Mesenchymal stem cell (in vitro differentiated cells and primary cell): ENCODE measurements around the gene ANKRD6. TPM values are rescaled to one million over a fixed set of nuclear protein-coding genes. Genes with fewer than 3 reads are reported as not detected.

Source experiments
- DNase-seq: peaks from one replicate; pipeline ENCODE4 v3.0.0-alpha.2; 2013
- H2AFZ ChIP-seq: one replicate; pipeline ENCODE4 v1.6.1; 2013; ENCODE audit warnings: low read depth, mild to moderate bottlenecking, control low read depth, inconsistent platforms, low read length, moderate library complexity
- H2AK5ac ChIP-seq: 2 replicates; pipeline ENCODE4 v1.6.1; 2013; ENCODE audit warnings: low read length, moderate library complexity, mild to moderate bottlenecking, inconsistent platforms; ENCODE audit not compliant: severe bottlenecking
- H2BK120ac ChIP-seq: one replicate; pipeline ENCODE4 v1.6.1; 2013; ENCODE audit warnings: low read depth, mild to moderate bottlenecking, inconsistent platforms, low read length, moderate library complexity
- H2BK12ac ChIP-seq, 2 experiments: one replicate each; pipeline ENCODE4 v1.6.1; 2013; ENCODE audit warnings: inconsistent platforms in 2 of 2, low read length in 2 of 2, mild to moderate bottlenecking in 2 of 2, moderate library complexity in 2 of 2, control low read depth in 1 of 2
- H2BK15ac ChIP-seq: one replicate; pipeline ENCODE4 v1.6.1; 2013; ENCODE audit warnings: mild to moderate bottlenecking, low read depth, inconsistent platforms; ENCODE audit not compliant: poor library complexity, severe bottlenecking
- H2BK5ac ChIP-seq: 2 replicates; pipeline ENCODE4 v1.6.1; 2013; ENCODE audit warnings: low read depth, mild to moderate bottlenecking, low read length, control low read depth, inconsistent platforms; ENCODE audit not compliant: poor library complexity, severe bottlenecking
- H3K14ac ChIP-seq, 2 experiments: one replicate each; pipeline ENCODE4 v1.6.1; 2013; ENCODE audit warnings: inconsistent platforms in 2 of 2, low read length in 2 of 2, control low read depth in 1 of 2, mild to moderate bottlenecking in 1 of 2, moderate library complexity in 1 of 2
- H3K18ac ChIP-seq, 2 experiments: one replicate each; pipeline ENCODE4 v1.6.1; 2013; ENCODE audit warnings: inconsistent platforms in 2 of 2, low read length in 2 of 2, control low read depth in 1 of 2, low read depth in 1 of 2, mild to moderate bottlenecking in 1 of 2
- H3K23ac ChIP-seq, 2 experiments: one replicate each; pipeline ENCODE4 v1.6.1; 2013; ENCODE audit warnings: inconsistent platforms in 2 of 2, low read length in 2 of 2, mild to moderate bottlenecking in 2 of 2, moderate library complexity in 2 of 2, control low read depth in 1 of 2
- H3K27ac ChIP-seq: 2 replicates; pipeline ENCODE4 v1.5.1; 2013; ENCODE audit warnings: mild to moderate bottlenecking, moderate library complexity, low read length, control low read depth, inconsistent platforms; ENCODE audit not compliant: poor library complexity, severe bottlenecking
- H3K27me3 ChIP-seq, 2 experiments: 2 replicates each; pipeline versions ENCODE4 v1.6.1 to v1.7.0; 2013; ENCODE audit warnings: low read length in 2 of 2, mild to moderate bottlenecking in 2 of 2, moderate library complexity in 2 of 2, control low read depth in 1 of 2, inconsistent platforms in 1 of 2; ENCODE audit not compliant: control insufficient read depth in 1 of 2, insufficient read depth in 1 of 2
- H3K36me3 ChIP-seq, 2 experiments: 2 replicates each; pipeline versions ENCODE4 v1.6.1 to v1.7.0; 2013; ENCODE audit warnings: low read length in 2 of 2, control low read depth in 1 of 2, inconsistent platforms in 1 of 2, low read depth in 1 of 2, mild to moderate bottlenecking in 1 of 2; ENCODE audit not compliant: insufficient read depth in 2 of 2, control insufficient read depth in 1 of 2
- H3K4ac ChIP-seq, 2 experiments: one replicate each; pipeline ENCODE4 v1.6.1; 2013; ENCODE audit warnings: inconsistent platforms in 2 of 2, low read length in 2 of 2, mild to moderate bottlenecking in 2 of 2, moderate library complexity in 2 of 2, control low read depth in 1 of 2, low read depth in 1 of 2
- H3K4me1 ChIP-seq: 2 replicates; pipeline ENCODE4 v1.6.1; 2013; ENCODE audit warnings: low read depth, low read length, control low read depth; ENCODE audit not compliant: control insufficient read depth, insufficient read depth
- H3K4me2 ChIP-seq: 2 replicates; pipeline ENCODE4 v1.6.1; 2013; ENCODE audit warnings: low read length, mild to moderate bottlenecking, inconsistent platforms; ENCODE audit not compliant: poor library complexity, severe bottlenecking
- H3K4me3 ChIP-seq, 2 experiments: 2 replicates each; pipeline versions ENCODE4 v1.5.1 to v1.7.0; 2013; ENCODE audit warnings: low read length in 2 of 2, mild to moderate bottlenecking in 2 of 2, control low read depth in 1 of 2, low read depth in 1 of 2; ENCODE audit not compliant: insufficient read depth in 1 of 2
- H3K79me1 ChIP-seq: replicated peaks from 2 replicates; pipeline ENCODE4 v1.6.1; 2013; ENCODE audit warnings: mild to moderate bottlenecking, control low read depth, low read length, inconsistent platforms; ENCODE audit not compliant: poor library complexity, severe bottlenecking
- H3K9ac ChIP-seq: 2 replicates; pipeline ENCODE4 v1.7.0; 2013; ENCODE audit warnings: mild to moderate bottlenecking, low read length, moderate library complexity
- H3K9me3 ChIP-seq: 2 replicates; pipeline ENCODE4 v1.7.0; 2013; ENCODE audit warnings: mild to moderate bottlenecking, low read length; ENCODE audit not compliant: control insufficient read depth
- H4K8ac ChIP-seq: one replicate; pipeline ENCODE4 v1.6.1; 2013; ENCODE audit warnings: inconsistent platforms, mild to moderate bottlenecking, low read length, moderate library complexity
- H4K91ac ChIP-seq: one replicate; pipeline ENCODE4 v1.6.1; 2013; ENCODE audit warnings: mild to moderate bottlenecking, low read length, inconsistent platforms
- WGBS: methylation state at CpG from one replicate; pipeline ENCODE4 v1.1.7; 2013; ENCODE audit warnings: mixed read lengths; 5-methylcytosine and 5-hydroxymethylcytosine counted together
- polyA plus RNA-seq, 2 experiments: library from polyadenylated mRNA; stranded (reverse); fragments of 200-250 nt; gene quantifications; one replicate each; pipeline ENCODE4 v1.2.3, GENCODE V29; 2013

ANKRD6 gene
- polyA plus RNA-seq (2013, experiment 1 of 2): 1.5 TPM
- polyA plus RNA-seq (2013, experiment 2 of 2): 1.5 TPM

DNA sequence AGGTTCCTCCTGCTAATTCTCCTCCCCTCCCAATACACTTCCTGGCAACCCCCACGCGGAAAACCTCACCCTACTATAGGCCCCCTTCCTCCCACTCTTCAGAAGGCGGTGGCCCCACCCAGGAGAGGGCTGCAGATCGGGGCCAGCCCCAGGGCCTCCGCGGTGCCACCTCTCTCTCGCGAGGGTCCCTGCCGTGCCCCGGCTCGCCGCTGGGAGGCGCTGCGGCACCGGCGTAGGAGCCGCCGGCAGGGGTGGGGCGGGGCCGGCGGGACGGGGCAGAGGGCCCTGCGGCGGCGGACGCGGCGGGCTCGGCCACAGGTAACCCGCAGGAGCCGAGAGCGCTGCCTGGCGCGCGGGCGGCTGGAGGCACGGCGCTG lies at the start of gene ANKRD6:
Gene ANKRD6 (plus strand): TSS at position 278 of the 377 bp plus-strand sequence. CDS start 133,825 bp downstream, outside the sequence.
- no peak within 1 kb of the TSS for H3K27ac ChIP-seq
- peak within 1 kb of the TSS; percentile 74 for H3K9ac ChIP-seq
- H4K8ac ChIP-seq: peak within 1 kb of the TSS; percentile 6
- no peaks in the 10 kb centered on the region for H3K9me3 ChIP-seq
- H3K18ac ChIP-seq: peak within 1 kb of the TSS in 1 of 2 experiments; percentile 68
- peak within 1 kb of the TSS in 1 of 2 experiments; percentile 48 for H2BK12ac ChIP-seq
- H2BK120ac ChIP-seq: no peak within 1 kb of the TSS
- no peaks in the 10 kb centered on the region for H3K36me3 ChIP-seq
- peaks cover 10% of the 10 kb centered on the region for H3K4me1 ChIP-seq
- peak within 1 kb of the TSS; percentile 89 for H2AFZ ChIP-seq
- H3K79me1 ChIP-seq: no peaks in the 10 kb centered on the region
- no peak within 1 kb of the TSS for H2BK5ac ChIP-seq
- H3K4ac ChIP-seq: no peak within 1 kb of the TSS
- peak within 1 kb of the TSS; percentile 77 for H2BK15ac ChIP-seq
- H2AK5ac ChIP-seq: no peak within 1 kb of the TSS
- peak within 1 kb of the TSS in 1 of 2 experiments; percentile 28 for H3K14ac ChIP-seq
- no peak within 1 kb of the TSS for H4K91ac ChIP-seq
- WGBS: under 1% methylated on average over 17 of the region's 38 CpGs
- peak; percentile 47 for DNase-seq
- H3K23ac ChIP-seq: no peak within 1 kb of the TSS
- peak within 1 kb of the TSS; percentile 80 to 81 for H3K4me3 ChIP-seq
- H3K27me3 ChIP-seq: peaks cover 11 to 13% of the 10 kb centered on the region in 2 experiments
- peak within 1 kb of the TSS; percentile 98 for H3K4me2 ChIP-seq

DNA sequence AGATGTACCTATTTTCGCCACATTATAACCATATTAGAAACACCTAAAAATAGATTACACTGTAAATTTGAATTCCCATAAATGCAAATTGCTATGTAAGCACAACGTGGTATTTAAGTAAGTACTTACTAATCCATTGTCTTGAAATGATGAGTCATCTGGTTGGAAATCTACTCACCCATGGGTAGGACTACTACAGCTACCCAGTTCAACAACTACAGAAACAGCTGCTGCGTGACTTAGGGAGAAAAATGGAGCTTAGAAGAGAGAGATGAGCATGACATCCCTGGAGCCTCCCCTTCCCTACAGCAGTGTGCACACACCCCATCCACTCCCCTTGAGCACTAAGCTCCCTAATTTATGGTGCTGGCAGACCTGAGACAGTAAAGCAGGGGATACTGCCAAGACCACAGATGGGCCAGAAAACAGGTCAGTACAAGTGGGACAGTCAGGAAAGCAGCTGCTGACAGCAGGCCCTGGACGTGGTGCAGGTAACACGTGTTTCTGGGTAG lies 47.7 kb upstream of the ANKRD6 start:
- 67% methylated on average over 3 of the region's 5 CpGs for WGBS

DNA sequence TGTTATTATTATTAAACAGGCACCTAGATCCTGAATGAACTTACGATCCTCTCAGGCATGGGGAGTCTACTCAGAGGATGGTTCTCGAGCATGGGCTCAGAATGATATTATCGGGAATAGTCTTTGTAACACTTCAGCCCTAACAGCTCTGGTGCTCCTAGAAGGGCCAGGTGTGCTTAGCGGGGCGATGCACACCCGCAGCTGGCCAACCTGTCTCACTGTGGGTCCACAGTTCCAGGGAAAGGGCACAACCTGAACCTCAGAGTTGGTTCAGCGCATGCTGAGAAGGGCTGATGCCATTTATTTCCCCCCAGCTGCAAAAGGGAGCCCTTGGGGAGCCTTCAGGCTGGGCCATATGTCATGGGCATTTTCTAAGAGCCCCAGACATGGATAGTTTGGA lies 47.1 kb upstream of the ANKRD6 start:
- H3K4me2 ChIP-seq: no peak overlapping the region
- H3K4me1 ChIP-seq: peaks cover 2% of the 10 kb centered on the region
- H3K23ac ChIP-seq: no peak overlapping the region
- H3K4ac ChIP-seq: no peak overlapping the region
- no peak overlapping the region for H3K18ac ChIP-seq
- H3K27ac ChIP-seq: no peak overlapping the region
- no peak overlapping the region for H2AK5ac ChIP-seq
- no peak overlapping the region for H4K91ac ChIP-seq
- H3K9me3 ChIP-seq: no peaks in the 10 kb centered on the region
- no peak overlapping the region for H2BK5ac ChIP-seq
- H3K79me1 ChIP-seq: no peaks in the 10 kb centered on the region
- H3K14ac ChIP-seq: no peak overlapping the region
- H2BK12ac ChIP-seq: no peak overlapping the region
- no peaks in the 10 kb centered on the region for H3K27me3 ChIP-seq
- no peak overlapping the region for H4K8ac ChIP-seq
- H3K9ac ChIP-seq: no peak overlapping the region
- H2BK120ac ChIP-seq: no peak overlapping the region
- DNase-seq: no peak
- 98% methylated on average over 7 of the region's 7 CpGs for WGBS
- no peak overlapping the region for H3K4me3 ChIP-seq
- H2AFZ ChIP-seq: no peak overlapping the region
- no peaks in the 10 kb centered on the region for H3K36me3 ChIP-seq
- no peak overlapping the region for H2BK15ac ChIP-seq

More for the DNA sequence above, 47.7 kb upstream of the ANKRD6 start:
- no peaks in the 10 kb centered on the region for H3K36me3 ChIP-seq
- H3K27ac ChIP-seq: no peak overlapping the region
- H3K27me3 ChIP-seq: no peaks in the 10 kb centered on the region
- H2BK12ac ChIP-seq: no peak overlapping the region
- H2BK5ac ChIP-seq: no peak overlapping the region
- H3K9me3 ChIP-seq: no peaks in the 10 kb centered on the region
- H4K91ac ChIP-seq: peak overlapping the region; percentile 46
- H2AK5ac ChIP-seq: no peak overlapping the region
- H3K4me1 ChIP-seq: peaks cover 2% of the 10 kb centered on the region
- H3K79me1 ChIP-seq: no peaks in the 10 kb centered on the region
- H3K9ac ChIP-seq: no peak overlapping the region
- H3K14ac ChIP-seq: no peak overlapping the region
- no peak overlapping the region for H3K4me2 ChIP-seq
- no peak overlapping the region for H4K8ac ChIP-seq
- H3K18ac ChIP-seq: no peak overlapping the region
- no peak overlapping the region for H3K23ac ChIP-seq
- no peak overlapping the region for H2BK120ac ChIP-seq
- no peak overlapping the region for H3K4ac ChIP-seq
- H2BK15ac ChIP-seq: no peak overlapping the region
- no peak overlapping the region for H3K4me3 ChIP-seq
- DNase-seq: no peak
- no peak overlapping the region for H2AFZ ChIP-seq

DNA sequence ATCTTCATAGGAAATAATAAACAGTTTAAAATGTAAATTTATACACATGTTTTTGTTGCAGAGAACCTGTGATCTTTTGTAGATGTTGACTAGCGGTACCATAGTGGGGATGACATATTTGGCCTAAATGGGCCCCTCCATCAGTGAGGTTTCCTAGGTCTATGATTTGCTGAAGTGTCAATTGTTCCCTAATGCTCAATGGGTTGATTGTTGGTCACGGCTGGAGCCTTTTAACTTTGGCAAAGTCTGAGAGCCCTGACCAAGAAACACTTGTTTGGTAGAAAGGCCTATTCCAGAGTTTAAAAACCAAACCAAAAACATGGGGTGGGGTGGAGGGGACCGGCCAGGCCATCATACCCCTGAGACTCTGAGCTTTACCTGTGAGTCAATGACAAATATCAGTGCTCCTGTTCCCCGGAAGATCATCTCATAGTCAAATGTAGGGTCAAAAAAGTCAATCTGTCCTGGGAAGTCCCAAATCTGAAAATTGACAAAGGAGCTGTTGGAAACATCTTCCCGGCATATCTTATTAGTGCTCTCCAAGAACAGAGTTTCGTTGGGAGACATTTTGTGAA lies 45.9 kb upstream of the ANKRD6 start:
- Histone ChIP-seq H4K91ac (no peak overlapping the region), H2AFZ (no peak overlapping the region), H3K27me3 (no peaks in the 10 kb centered on the region), H3K9ac (no peak overlapping the region), H2AK5ac (no peak overlapping the region), H3K23ac (no peak overlapping the region), H3K9me3 (no peaks in the 10 kb centered on the region), H4K8ac (no peak overlapping the region), H3K4me2 (no peak overlapping the region), H3K4me1 (peaks cover 2% of the 10 kb centered on the region), H2BK5ac (no peak overlapping the region), H3K79me1 (no peaks in the 10 kb centered on the region), H3K4me3 (no peak overlapping the region), H3K36me3 (no peaks in the 10 kb centered on the region), H3K27ac (no peak overlapping the region), H3K18ac (no peak overlapping the region), H2BK12ac (no peak overlapping the region), H3K4ac (no peak overlapping the region), H2BK120ac (no peak overlapping the region), H2BK15ac (no peak overlapping the region), H3K14ac (no peak overlapping the region)
- no peak for DNase-seq
- 91% methylated on average over 6 of the region's 6 CpGs for WGBS
